Right renal pelvis (tissue), 4 donors: ENCODE data around the gene PET100. TPM values are rescaled to one million over a fixed set of nuclear protein-coding genes. Genes with fewer than 3 reads are reported as not detected.

ENCODE experiments used
- DNase-seq, 4 donors: peaks; one replicate each; pipeline ENCODE4 v3.0.0-alpha.2; 2013; ENCODE audit warnings: low read depth in 4 of 4, low spot score in 3 of 4, missing footprints in 1 of 4
- polyA plus RNA-seq, 4 donors: library from polyadenylated mRNA; unstranded; fragments of 120-200 nt; gene quantifications; one replicate each; pipeline ENCODE4 v1.2.1, GENCODE V29; 2013; ENCODE audit not compliant: insufficient read length in 4 of 4

Gene PET100
- polyA plus RNA-seq, 4 donors: 86.2 to 115 (median 105) TPM

GRCh38 chr19:7645656-7646425 is 16.2 kb downstream of the PET100 start:
- DNase-seq: no peak

DNA sequence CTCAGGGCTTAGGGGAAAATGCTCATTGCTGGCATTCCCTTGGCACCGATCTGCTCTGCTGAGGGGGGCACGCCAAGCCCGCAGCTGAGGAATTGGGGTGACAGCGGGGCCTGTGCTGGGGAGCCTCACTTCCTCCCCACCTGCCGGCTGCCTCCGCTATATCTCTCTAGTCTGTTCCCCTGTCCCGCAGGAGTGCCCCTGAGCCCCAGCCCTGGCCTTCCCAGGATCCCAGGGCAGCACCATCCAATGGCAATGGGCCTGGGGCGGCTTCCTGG is 16.8 kb downstream of the PET100 start:
- DNase-seq: no peak

DNA sequence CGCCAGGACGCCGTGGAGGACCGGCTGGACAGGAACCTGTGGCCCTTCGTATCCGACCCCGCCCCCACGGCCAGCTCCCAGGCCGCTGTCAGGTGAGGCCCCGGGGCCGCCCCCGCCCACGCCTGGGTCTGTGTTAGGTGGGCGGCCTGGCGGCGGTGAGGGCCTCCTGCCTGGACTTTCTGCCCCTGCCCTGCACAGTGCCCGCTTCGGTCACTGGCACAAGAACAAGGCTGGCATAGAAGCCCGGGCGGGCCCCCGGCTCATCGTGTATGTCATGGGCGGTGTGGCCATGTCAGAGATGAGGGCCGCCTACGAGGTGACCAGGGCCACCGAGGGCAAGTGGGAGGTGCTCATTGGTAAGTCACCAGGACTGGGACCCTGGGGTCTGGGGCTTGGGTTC is 17.6 kb downstream of the PET100 start:
- DNase-seq: no peak

GRCh38 chr19:7648265-7649014 is 18.8 kb downstream of the PET100 start:
- DNase-seq: no peak

DNA sequence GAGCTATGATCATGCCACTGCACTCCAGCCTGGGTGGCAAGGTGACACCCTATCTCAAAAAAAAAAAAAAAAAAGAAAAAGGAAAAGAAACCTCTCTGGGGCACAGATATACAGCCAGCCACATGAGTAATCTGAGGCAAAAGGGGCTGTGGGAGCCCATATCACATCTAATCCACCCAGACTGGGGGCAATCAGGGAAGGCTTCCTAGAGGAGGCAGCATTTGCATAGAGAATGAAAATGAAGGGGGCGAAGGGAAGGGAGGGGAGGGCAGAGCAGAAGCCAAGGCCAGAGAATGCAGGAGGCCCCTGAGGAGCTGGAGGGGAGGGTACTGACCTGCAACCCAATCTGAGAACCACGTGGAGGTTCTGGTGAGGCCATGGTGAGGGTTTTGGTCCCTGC is 20.6 kb downstream of the PET100 start:
- DNase-seq: no peak

- peak; percentile 57 to 82 (median 70) for DNase-seq
Measured at GRCh38 chr19:7652061-7652641, 22.6 kb downstream of the PET100 start.

- DNase-seq: no peak
Measured at GRCh38 chr19:7654401-7654800, 24.8 kb downstream of the PET100 start.

- DNase-seq: no peak
Measured at GRCh38 chr19:7655581-7655980, 26.0 kb downstream of the PET100 start.

DNA sequence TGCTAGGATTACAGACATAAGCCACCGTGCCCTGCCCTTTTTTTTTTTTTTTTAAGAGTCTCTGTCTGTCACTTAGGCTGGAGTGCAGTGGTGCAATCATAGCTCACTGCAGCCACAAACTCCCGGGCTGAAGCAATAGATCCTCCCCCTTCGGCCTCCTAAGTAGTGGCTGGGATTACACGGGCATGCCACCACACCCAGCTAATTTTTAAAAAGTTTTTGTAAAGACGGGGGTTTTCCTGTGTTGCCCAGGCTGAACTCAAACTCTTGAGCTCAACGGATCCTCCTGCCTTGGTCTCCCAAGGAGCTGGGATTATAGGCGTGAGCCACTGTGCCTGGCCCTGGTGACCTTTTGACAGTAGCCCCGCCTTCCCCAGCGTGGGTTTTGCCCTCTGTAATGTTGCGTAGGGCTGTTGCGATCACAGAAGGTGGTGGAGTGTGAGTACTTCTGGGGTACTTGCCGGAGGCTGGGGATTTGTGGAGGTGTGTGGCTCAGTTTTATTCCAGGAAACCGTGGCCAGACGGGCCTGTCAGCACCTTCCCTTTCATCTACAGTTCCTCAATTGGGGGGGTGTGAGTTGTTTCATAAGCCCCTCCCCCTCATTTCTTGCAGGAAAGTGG is 27.6 kb downstream of the PET100 start:
- DNase-seq: no peak

- DNase-seq: no peak
Measured at GRCh38 chr19:7658219-7658686, 28.7 kb downstream of the PET100 start.

- DNase-seq: no peak
Measured at GRCh38 chr19:7661744-7662538, 32.3 kb downstream of the PET100 start.

GRCh38 chr19:7662657-7663056 is 33.1 kb downstream of the PET100 start:
- DNase-seq: no peak

DNA sequence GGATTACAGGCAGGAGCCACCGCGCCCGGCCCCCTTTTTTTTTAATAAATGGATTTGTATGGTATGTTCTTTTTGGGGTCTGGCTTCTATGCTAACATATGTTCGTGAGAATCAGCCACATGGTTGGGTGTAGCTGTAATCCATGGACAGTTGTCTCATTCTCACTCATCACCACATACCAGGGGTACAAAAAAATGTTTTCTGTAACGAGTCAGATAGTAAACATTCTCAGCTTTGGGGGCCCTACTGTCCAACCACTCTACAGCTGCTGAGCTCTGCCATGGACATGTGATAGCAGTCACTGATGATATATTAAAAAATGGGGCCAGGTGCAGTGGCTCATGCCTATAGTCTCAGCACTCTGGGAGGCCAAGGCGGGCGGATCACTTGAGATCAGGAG is 34.1 kb downstream of the PET100 start:
- DNase-seq: no peak

GRCh38 chr19:7665076-7665475 is 35.5 kb downstream of the PET100 start:
- no peak for DNase-seq

GRCh38 chr19:7668842-7669241 is 39.2 kb downstream of the PET100 start, which contains the start of gene RETN:
TSS of gene RETN (plus strand) at chr19:7669049. CDS start at chr19:7669327, 278 bp downstream.
- no peak for DNase-seq

DNA sequence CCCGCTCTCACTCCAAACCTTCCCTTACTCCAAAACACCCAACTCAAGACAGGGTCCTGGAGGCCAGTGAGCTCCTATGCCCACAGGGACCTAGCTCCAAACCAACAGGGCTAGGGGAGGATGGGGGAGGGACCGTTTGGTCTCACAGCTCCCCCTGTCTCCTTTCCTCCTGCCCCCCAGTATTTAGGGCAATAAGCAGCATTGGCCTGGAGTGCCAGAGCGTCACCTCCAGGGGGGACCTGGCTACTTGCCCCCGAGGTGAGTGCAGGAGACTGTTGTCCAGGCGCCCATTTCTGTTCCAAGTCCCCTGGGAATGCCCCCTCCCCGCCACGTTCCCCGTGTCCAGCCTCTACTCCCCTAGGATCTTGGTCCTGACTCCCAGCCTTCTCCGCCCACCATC is 40.0 kb downstream of the PET100 start:
- DNase-seq: no peak

GRCh38 chr19:7670150-7670783 is 40.7 kb downstream of the PET100 start:
- DNase-seq: no peak

DNA sequence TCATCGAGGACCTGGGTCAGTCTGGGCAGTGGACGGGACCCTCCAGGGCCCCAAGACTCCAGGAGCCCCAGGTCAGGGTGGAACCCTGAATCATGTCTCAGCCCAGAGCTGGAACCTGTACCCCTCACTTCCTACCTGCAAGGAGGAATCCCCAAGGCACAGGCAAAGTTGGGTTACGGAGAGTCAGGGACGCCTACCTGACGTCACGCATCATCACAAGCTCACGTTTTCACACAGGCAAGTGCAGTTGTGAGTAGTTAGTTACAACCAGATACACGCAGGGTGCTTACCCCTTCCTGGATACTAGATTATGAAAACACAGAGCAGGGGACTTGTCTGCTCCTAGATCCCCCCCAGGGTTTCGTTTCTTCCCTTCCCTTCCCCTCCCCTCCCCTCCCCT is 41.2 kb downstream of the PET100 start:
- no peak for DNase-seq

DNA sequence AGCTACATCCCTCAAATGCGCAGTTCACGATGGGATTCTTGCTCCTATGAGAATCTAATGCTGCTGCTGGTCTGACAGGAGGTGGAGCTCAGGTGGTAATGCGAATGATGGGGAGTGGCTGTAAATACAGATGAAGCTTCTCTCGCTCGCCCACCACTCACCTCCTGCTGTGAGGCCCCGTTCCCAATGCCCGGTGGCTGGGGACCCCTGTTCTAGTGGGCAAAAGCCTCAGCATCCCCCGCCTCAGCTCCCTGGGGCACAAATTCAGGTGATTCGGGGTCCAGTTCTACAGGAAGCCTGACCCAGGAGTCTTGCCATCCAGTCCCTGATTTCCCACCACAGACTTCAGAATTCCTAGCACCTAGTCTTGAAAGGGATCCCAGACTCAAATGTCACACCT is 42.9 kb downstream of the PET100 start:
- no peak for DNase-seq
